Epidermal melanocyte (primary cell): Measurements from ENCODE around the gene APOA1.

Experiments used
- DNase-seq: peaks from one replicate; pipeline ENCODE4 v3.0.0; 2011; ENCODE audit warnings: low spot score; ENCODE audit not compliant: insufficient read length

Gene APOA1

GRCh38 chr11:116837231-116838091 is at the start of gene APOA1:
APOA1 (minus strand) TSS chr11:116837622; CDS start chr11:116837387, 235 bp downstream.
- no peak for DNase-seq

GRCh38 chr11:116885951-116886655 is 48.7 kb upstream of the APOA1 start:
- DNase-seq = no peak

GRCh38 chr11:116882386-116882785 is 45.0 kb upstream of the APOA1 start:
- DNase-seq = peak; percentile 38

GRCh38 chr11:116881143-116881542 is 43.7 kb upstream of the APOA1 start:
- DNase-seq = no peak

- peak; percentile 78 for DNase-seq
These were observed 42.6 kb upstream of the APOA1 start for GRCh38 chr11:116879800-116880625.

- DNase-seq = no peak
These were observed 39.2 kb upstream of the APOA1 start for GRCh38 chr11:116876656-116877055.

- no peak for DNase-seq
These were observed 37.8 kb upstream of the APOA1 start for GRCh38 chr11:116875194-116875593.

- no peak for DNase-seq
These were observed 36.8 kb upstream of the APOA1 start for GRCh38 chr11:116874251-116874650.

GRCh38 chr11:116873381-116873780 is 36.0 kb upstream of the APOA1 start:
- DNase-seq = no peak

GRCh38 chr11:116871248-116871647 is 33.8 kb upstream of the APOA1 start:
- DNase-seq = no peak

- no peak for DNase-seq
These were observed 32.6 kb upstream of the APOA1 start for GRCh38 chr11:116870054-116870453.

- no peak for DNase-seq
These were observed 32.2 kb upstream of the APOA1 start for GRCh38 chr11:116869610-116870009.

GRCh38 chr11:116868066-116868465 is 30.6 kb upstream of the APOA1 start:
- DNase-seq = no peak

GRCh38 chr11:116867619-116868018 is 30.2 kb upstream of the APOA1 start:
- DNase-seq = no peak

GRCh38 chr11:116866804-116867455 is 29.5 kb upstream of the APOA1 start:
- DNase-seq = no peak

- peak; percentile 38 for DNase-seq
These were observed 28.3 kb upstream of the APOA1 start for GRCh38 chr11:116865696-116866095.

GRCh38 chr11:116864531-116864930 is 27.1 kb upstream of the APOA1 start:
- no peak for DNase-seq

- DNase-seq = no peak
These were observed 25.5 kb upstream of the APOA1 start for GRCh38 chr11:116862951-116863350.

- DNase-seq = no peak
These were observed 24.8 kb upstream of the APOA1 start for GRCh38 chr11:116862185-116862584.

- DNase-seq = no peak
These were observed 24.1 kb upstream of the APOA1 start for GRCh38 chr11:116861539-116861938.

- DNase-seq = no peak
These were observed 22.9 kb upstream of the APOA1 start for GRCh38 chr11:116860303-116860702.
